Caco-2 (cell line): ENCODE measurements around the gene IL1RL1. TPM values are rescaled to one million over a fixed set of nuclear protein-coding genes. Genes with fewer than 3 reads are reported as not detected.

Experiments used
- BruUV-seq: library from RNA; stranded (reverse); fragments of 400-500 nt; replicated peaks from 2 replicates; lab custom pipeline; 2021; lab: Mats Ljungman, UMichigan
- CTCF ChIA-PET: fragments of 300-600 bp; sonication (Branson Sonifier 250); formaldehyde crosslinking; loops from one replicate; lab custom pipeline; 2022; ENCODE audit warnings: antibody characterized with exemption; lab: Charles Lee
- POLR2A ChIA-PET: fragments of 300-600 bp; sonication (Branson Sonifier 250); formaldehyde crosslinking; loops from one replicate; lab custom pipeline; 2022; ENCODE audit warnings: antibody characterized with exemption; lab: Charles Lee
- DNase-seq, 2 experiments: peaks; one replicate each; pipeline versions ENCODE4 v3.0.0 to v3.0.0-alpha.2; 2020 to 2022
- H3K27me3 ChIP-seq: replicated peaks from 2 replicates; pipeline ENCODE4 v1.6.0; 2011; ENCODE audit warnings: low read length; ENCODE audit not compliant: control insufficient read depth, insufficient read depth
- H3K36me3 ChIP-seq: 2 replicates; pipeline ENCODE4 v1.5.1; 2011; ENCODE audit warnings: low read length; ENCODE audit not compliant: control insufficient read depth, insufficient read depth
- H3K4me1 ChIP-seq: fragments of 250-450 bp; sonication (Bioruptor Pico); 2 replicates; pipeline ENCODE4 v1.5.1; 2020; ENCODE audit warnings: mild to moderate bottlenecking
- H3K4me3 ChIP-seq: 2 replicates; pipeline ENCODE4 v1.5.1; 2011; ENCODE audit warnings: low read depth, mild to moderate bottlenecking, control low read depth, low read length
- H3K9me3 ChIP-seq: fragments of 250-450 bp; sonication (Bioruptor Pico); 2 replicates; pipeline ENCODE4 v1.5.1; 2020; ENCODE audit warnings: mild to moderate bottlenecking, moderate library complexity
- H3K27ac Mint-ChIP-seq: one replicate; pipeline ENCODE4 v1.8.0; 2022; ENCODE audit warnings: mixed read lengths; ENCODE audit not compliant: unreplicated experiment
- H3K27me3 Mint-ChIP-seq: one replicate; pipeline ENCODE4 v1.8.0; 2022; ENCODE audit warnings: mixed read lengths; ENCODE audit not compliant: insufficient read depth, unreplicated experiment
- H3K36me3 Mint-ChIP-seq: one replicate; pipeline ENCODE4 v1.8.0; 2022; ENCODE audit warnings: mild to moderate bottlenecking, mixed read lengths; ENCODE audit not compliant: insufficient read depth, unreplicated experiment
- H3K4me1 Mint-ChIP-seq: one replicate; pipeline ENCODE4 v1.8.0; 2022; ENCODE audit warnings: low read depth, mixed read lengths; ENCODE audit not compliant: unreplicated experiment
- H3K4me3 Mint-ChIP-seq: one replicate; pipeline ENCODE4 v1.8.0; 2022; ENCODE audit warnings: mild to moderate bottlenecking, moderate library complexity, mixed read lengths; ENCODE audit not compliant: unreplicated experiment
- H3K9me3 Mint-ChIP-seq: one replicate; pipeline ENCODE4 v1.8.0; 2022; ENCODE audit warnings: mixed read lengths; ENCODE audit not compliant: unreplicated experiment
- intact Hi-C: fragments of 100-400 bp; cut with micrococcal nuclease; formaldehyde crosslinking; loops from one replicate; pipeline ENCODE4 v1.10.0; 2022; ENCODE audit not compliant: unreplicated experiment
- total RNA-seq: library from RNA; stranded (reverse); gene quantifications from 2 replicates; pipeline ENCODE4 v1.2.3, GENCODE V29; 2022
- TF ChIP-seq, protein P1 (sequence below), 2 experiments: fragments of 200-600 bp in 1 of 2; IDR thresholded peaks; 1 replicate in 1 of 2; 2 replicates in 1 of 2; pipeline versions ENCODE4 v1.5.1 to v1.8.0; 2011 to 2022; ENCODE audit warnings: antibody characterized with exemption in 1 of 2, control low read depth in 1 of 2, inconsistent platforms in 1 of 2, low read depth in 1 of 2, low read length in 1 of 2, mild to moderate bottlenecking in 1 of 2, moderate library complexity in 1 of 2; ENCODE audit not compliant: insufficient read depth in 1 of 2, severe bottlenecking in 1 of 2, unreplicated experiment in 1 of 2

The IL1RL1 gene
- total RNA-seq, 1 experiment from 2014 or later = not detected

DNA sequence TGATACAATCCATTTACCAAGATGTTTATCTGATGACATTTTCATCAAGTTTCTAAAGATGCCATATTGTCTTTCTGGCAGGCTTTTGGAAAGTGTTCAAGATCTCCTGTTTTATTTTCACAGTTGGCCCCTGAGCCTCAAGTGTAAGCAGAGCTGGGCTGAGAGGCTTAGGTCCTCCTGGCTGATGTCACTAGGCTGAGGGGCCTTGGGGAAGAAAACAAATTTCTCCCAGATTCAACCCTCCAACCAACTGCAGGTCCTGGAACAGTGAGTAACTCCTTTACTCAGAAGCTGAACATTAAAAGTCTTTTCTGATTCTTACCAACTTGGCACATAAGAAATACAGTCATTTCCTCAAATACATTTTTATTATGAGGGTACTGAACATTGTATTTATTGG is 14.9 kb upstream of the IL1RL1 start:
- Mint-ChIP-seq H3K4me1 (no peaks in the 10 kb centered on the region), H3K4me3 (no peak overlapping the region), H3K27ac (no peak overlapping the region), H3K9me3 (no peaks in the 10 kb centered on the region), H3K36me3 (no peaks in the 10 kb centered on the region), H3K27me3 (peaks cover 12% of the 10 kb centered on the region)
- ChIA-PET POLR2A (no interaction called here), CTCF (no interaction called here)
- intact Hi-C loops = no loop called here
- TF ChIP-seq, protein P1, sequence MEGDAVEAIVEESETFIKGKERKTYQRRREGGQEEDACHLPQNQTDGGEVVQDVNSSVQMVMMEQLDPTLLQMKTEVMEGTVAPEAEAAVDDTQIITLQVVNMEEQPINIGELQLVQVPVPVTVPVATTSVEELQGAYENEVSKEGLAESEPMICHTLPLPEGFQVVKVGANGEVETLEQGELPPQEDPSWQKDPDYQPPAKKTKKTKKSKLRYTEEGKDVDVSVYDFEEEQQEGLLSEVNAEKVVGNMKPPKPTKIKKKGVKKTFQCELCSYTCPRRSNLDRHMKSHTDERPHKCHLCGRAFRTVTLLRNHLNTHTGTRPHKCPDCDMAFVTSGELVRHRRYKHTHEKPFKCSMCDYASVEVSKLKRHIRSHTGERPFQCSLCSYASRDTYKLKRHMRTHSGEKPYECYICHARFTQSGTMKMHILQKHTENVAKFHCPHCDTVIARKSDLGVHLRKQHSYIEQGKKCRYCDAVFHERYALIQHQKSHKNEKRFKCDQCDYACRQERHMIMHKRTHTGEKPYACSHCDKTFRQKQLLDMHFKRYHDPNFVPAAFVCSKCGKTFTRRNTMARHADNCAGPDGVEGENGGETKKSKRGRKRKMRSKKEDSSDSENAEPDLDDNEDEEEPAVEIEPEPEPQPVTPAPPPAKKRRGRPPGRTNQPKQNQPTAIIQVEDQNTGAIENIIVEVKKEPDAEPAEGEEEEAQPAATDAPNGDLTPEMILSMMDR (IDR thresholded peaks at IDR 0.05; ENCODE audit: insufficient read depth in 1 of 2, low read depth in 1 of 2, low read length in 1 of 2, severe bottlenecking in 1 of 2, unreplicated experiment in 1 of 2) = no peak
- Histone ChIP-seq H3K4me1 (no peaks in the 10 kb centered on the region), H3K36me3 (no peaks in the 10 kb centered on the region), H3K4me3 (no peak overlapping the region), H3K27me3 (no peaks in the 10 kb centered on the region), H3K9me3 (no peaks in the 10 kb centered on the region)
- BruUV-seq = no TSS peak
- no peak for DNase-seq

DNA sequence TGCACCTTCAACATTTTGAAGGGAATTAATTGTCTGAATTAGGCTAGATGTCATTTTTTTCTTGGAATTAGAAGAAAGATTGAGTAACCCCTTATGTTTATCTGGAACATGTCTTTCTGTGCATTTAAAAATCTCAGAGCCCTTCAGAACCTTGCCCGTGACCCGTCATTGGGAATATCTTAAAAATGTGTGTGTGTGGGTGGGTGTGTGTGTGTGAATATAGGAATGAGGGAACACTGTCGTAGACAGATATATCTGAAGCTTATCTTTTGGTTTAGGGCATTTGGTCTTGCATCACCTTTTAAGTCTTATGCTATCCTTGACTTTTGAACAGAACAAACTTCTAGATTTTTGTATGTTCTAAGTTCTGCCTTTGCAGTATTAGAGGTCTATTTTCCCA is 13.5 kb upstream of the IL1RL1 start:
- Histone ChIP-seq H3K9me3 (no peaks in the 10 kb centered on the region), H3K4me3 (no peak overlapping the region), H3K36me3 (no peaks in the 10 kb centered on the region), H3K4me1 (no peaks in the 10 kb centered on the region), H3K27me3 (no peaks in the 10 kb centered on the region)
- H3K27me3 Mint-ChIP-seq = peaks cover 15% of the 10 kb centered on the region
- intact Hi-C loops = no loop called here
- ChIA-PET POLR2A (no interaction called here), CTCF (no interaction called here)
- H3K36me3 Mint-ChIP-seq = no peaks in the 10 kb centered on the region
- H3K9me3 Mint-ChIP-seq = no peaks in the 10 kb centered on the region
- H3K4me1 Mint-ChIP-seq = no peaks in the 10 kb centered on the region
- H3K4me3 Mint-ChIP-seq = no peak overlapping the region
- no peak overlapping the region for H3K27ac Mint-ChIP-seq
- no peak for DNase-seq
- BruUV-seq = no TSS peak
- TF ChIP-seq, protein P1 (IDR thresholded peaks at IDR 0.05; ENCODE audit: insufficient read depth in 1 of 2, low read depth in 1 of 2, low read length in 1 of 2, severe bottlenecking in 1 of 2, unreplicated experiment in 1 of 2) = no peak

DNA sequence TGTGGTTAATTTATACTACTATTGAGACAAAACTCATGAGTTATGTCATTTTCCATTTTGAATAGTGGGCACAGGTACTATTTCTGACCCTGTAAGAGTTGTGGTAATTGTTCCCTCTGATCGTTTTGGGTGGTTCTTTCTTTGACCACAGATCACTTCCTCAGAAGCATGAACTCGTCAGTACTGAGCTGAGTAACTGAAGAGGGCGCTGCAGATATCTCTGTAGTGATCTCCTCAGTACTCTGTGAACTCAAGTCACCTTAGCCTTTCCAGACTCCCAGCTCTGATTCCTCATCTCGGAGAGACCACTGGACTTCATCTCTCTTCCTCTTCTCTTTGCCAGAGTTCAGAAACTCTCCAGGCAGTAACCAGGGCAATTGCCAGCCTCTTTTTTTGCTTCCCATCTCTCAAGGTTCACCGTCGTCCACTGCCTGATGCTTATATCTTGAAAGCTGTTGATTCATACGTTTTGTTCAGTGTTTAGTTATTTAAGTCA is 9.4 kb upstream of the IL1RL1 start:
- no peaks in the 10 kb centered on the region for H3K4me1 Mint-ChIP-seq
- no peaks in the 10 kb centered on the region for H3K9me3 ChIP-seq
- intact Hi-C loops = no loop called here
- H3K4me3 Mint-ChIP-seq = no peak overlapping the region
- no TSS peak for BruUV-seq
- H3K36me3 Mint-ChIP-seq = no peaks in the 10 kb centered on the region
- peaks cover 2% of the 10 kb centered on the region; the same call in 1 of the 2 replicates for H3K27me3 ChIP-seq
- TF ChIP-seq, protein P1 (IDR thresholded peaks at IDR 0.05; ENCODE audit: insufficient read depth in 1 of 2, low read depth in 1 of 2, low read length in 1 of 2, severe bottlenecking in 1 of 2, unreplicated experiment in 1 of 2) = peak in 1 of 2 experiments; percentile 45
- no peak for DNase-seq
- H3K27ac Mint-ChIP-seq = no peak overlapping the region
- no peaks in the 10 kb centered on the region for H3K36me3 ChIP-seq
- POLR2A ChIA-PET = interaction anchor here (0.6 kb wide), 1 partner anchor 162 kb away, joined by 3 read pairs; no protein-coding TSS in a partner anchor
- H3K27me3 Mint-ChIP-seq = peaks cover 21% of the 10 kb centered on the region
- no peak overlapping the region for H3K4me3 ChIP-seq
- CTCF ChIA-PET = interaction anchor here (0.5 to 0.6 kb wide), 3 partner anchors 54 to 624 kb away, joined by 3 to 6 read pairs (median 3); no protein-coding TSS in a partner anchor
- H3K9me3 Mint-ChIP-seq = no peaks in the 10 kb centered on the region
- no peaks in the 10 kb centered on the region for H3K4me1 ChIP-seq
